ENCODE measurements around the gene BANP.
"Not testable (repeated sequence)": the region's sequence is repeated elsewhere in the genome, so short reads cannot be mapped to it uniquely, and the experiment has no call there.

DNA sequence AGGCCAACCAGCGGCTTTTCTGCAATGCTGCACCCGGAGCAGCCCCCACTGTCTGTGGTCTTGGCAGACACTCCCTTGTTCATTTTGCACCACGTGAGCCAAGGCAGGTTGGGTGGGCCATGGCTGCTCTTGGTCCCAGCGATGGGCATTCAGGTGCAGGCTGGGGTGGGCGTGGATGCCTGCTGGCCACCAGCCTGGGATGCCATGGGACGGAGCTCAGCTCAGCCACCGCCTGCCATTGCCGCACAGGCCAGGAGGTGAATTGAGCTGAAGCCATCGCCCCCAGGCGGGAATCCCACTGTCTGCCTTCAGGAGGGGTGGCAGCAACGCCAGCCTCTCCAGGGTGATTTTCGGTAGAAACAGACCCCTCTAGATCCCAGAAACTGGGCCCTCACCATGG is 155.3 kb downstream of the BANP start:
- TF ChIP-seq, protein P1, sequence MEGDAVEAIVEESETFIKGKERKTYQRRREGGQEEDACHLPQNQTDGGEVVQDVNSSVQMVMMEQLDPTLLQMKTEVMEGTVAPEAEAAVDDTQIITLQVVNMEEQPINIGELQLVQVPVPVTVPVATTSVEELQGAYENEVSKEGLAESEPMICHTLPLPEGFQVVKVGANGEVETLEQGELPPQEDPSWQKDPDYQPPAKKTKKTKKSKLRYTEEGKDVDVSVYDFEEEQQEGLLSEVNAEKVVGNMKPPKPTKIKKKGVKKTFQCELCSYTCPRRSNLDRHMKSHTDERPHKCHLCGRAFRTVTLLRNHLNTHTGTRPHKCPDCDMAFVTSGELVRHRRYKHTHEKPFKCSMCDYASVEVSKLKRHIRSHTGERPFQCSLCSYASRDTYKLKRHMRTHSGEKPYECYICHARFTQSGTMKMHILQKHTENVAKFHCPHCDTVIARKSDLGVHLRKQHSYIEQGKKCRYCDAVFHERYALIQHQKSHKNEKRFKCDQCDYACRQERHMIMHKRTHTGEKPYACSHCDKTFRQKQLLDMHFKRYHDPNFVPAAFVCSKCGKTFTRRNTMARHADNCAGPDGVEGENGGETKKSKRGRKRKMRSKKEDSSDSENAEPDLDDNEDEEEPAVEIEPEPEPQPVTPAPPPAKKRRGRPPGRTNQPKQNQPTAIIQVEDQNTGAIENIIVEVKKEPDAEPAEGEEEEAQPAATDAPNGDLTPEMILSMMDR (IDR thresholded peaks at IDR 0.05; ENCODE audit: poor library complexity): not testable (repeated sequence)
- not testable (repeated sequence) for TF ChIP-seq EZH2 (IDR thresholded peaks at IDR 0.05; ENCODE audit: borderline replicate concordance)
